NK-92 (cell line): ENCODE results near the gene CDK3.

Experiments used
- DNase-seq: peaks from one replicate; lab custom pipeline; 2025; ENCODE audit not compliant: unreplicated experiment; lab: John Stamatoyannopoulos, UW

CDK3 gene

GRCh38 chr17:76013377-76013932 lies 12.8 kb downstream of the CDK3 start:
- no peak for DNase-seq

- no peak for DNase-seq
These were observed 13.7 kb downstream of the CDK3 start for GRCh38 chr17:76014100-76014924.

- no peak for DNase-seq
These were observed 14.2 kb downstream of the CDK3 start for GRCh38 chr17:76014925-76015261.

GRCh38 chr17:76017481-76018339 lies 17.1 kb downstream of the CDK3 start:
- DNase-seq = no peak

GRCh38 chr17:76018340-76018680 lies 17.7 kb downstream of the CDK3 start:
- DNase-seq = no peak

- no peak for DNase-seq
These were observed 18.1 kb downstream of the CDK3 start for GRCh38 chr17:76018801-76019200.

GRCh38 chr17:76019833-76020467 lies 19.3 kb downstream of the CDK3 start:
- DNase-seq = no peak

GRCh38 chr17:76022285-76022684 lies 21.6 kb downstream of the CDK3 start:
- no peak for DNase-seq

GRCh38 chr17:76022973-76023899 lies 22.6 kb downstream of the CDK3 start:
- DNase-seq = no peak

- no peak for DNase-seq
These were observed 23.2 kb downstream of the CDK3 start for GRCh38 chr17:76023900-76024237.

- DNase-seq = no peak
These were observed 23.7 kb downstream of the CDK3 start for GRCh38 chr17:76024353-76024752.

GRCh38 chr17:76025294-76025693 lies 24.6 kb downstream of the CDK3 start:
- DNase-seq = no peak

GRCh38 chr17:76026714-76027158 lies 26.1 kb downstream of the CDK3 start:
- no peak for DNase-seq

- DNase-seq = no peak
These were observed 26.6 kb downstream of the CDK3 start, which contains the start of gene EVPL for GRCh38 chr17:76027159-76027839. TSS of gene EVPL (minus strand) at chr17:76027306. CDS start at chr17:76027198, 108 bp downstream.

- no peak for DNase-seq
These were observed 31.6 kb downstream of the CDK3 start for GRCh38 chr17:76032073-76032779.

GRCh38 chr17:76032780-76033108 lies 32.1 kb downstream of the CDK3 start:
- no peak for DNase-seq

- DNase-seq = no peak
These were observed 32.5 kb downstream of the CDK3 start for GRCh38 chr17:76033139-76033538.

GRCh38 chr17:76034428-76035350 lies 34.0 kb downstream of the CDK3 start:
- DNase-seq = no peak
